ENCODE measurements around the gene OLFML2B.

Gene OLFML2B

GRCh38 chr1:162006081-162006480, 17.6 kb downstream of the OLFML2B start:
- no peak for DNase-seq (ENCODE audit: low spot score)

GRCh38 chr1:162004441-162004950, 19.2 kb downstream of the OLFML2B start:
- no peak for DNase-seq (ENCODE audit: low spot score)

- DNase-seq (ENCODE audit: low spot score), result peak; percentile 70
Observed at GRCh38 chr1:162003830-162004215, 19.8 kb downstream of the OLFML2B start.

GRCh38 chr1:162003061-162003829, 20.4 kb downstream of the OLFML2B start:
- DNase-seq (ENCODE audit: low spot score), result no peak

- no peak for DNase-seq (ENCODE audit: low spot score)
Observed at GRCh38 chr1:162000053-162000420, 23.6 kb downstream of the OLFML2B start.

GRCh38 chr1:161999301-162000052, 24.2 kb downstream of the OLFML2B start:
- DNase-seq (ENCODE audit: low spot score), result no peak

- DNase-seq (ENCODE audit: low spot score), result no peak
Observed at GRCh38 chr1:161998811-161999210, 24.9 kb downstream of the OLFML2B start.

- no peak for DNase-seq (ENCODE audit: low spot score)
Observed at GRCh38 chr1:161997152-161997551, 26.5 kb downstream of the OLFML2B start.

GRCh38 chr1:161994175-161994668, 29.4 kb downstream of the OLFML2B start:
- DNase-seq (ENCODE audit: low spot score), result peak; percentile 31

- DNase-seq (ENCODE audit: low spot score), result no peak
Observed at GRCh38 chr1:161993576-161993975, 30.1 kb downstream of the OLFML2B start.

- DNase-seq (ENCODE audit: low spot score), result no peak
Observed at GRCh38 chr1:161989786-161990185, 33.9 kb downstream of the OLFML2B start.

- DNase-seq (ENCODE audit: low spot score), result no peak
Observed at GRCh38 chr1:161989108-161989507, 34.6 kb downstream of the OLFML2B start.

GRCh38 chr1:161988413-161988812, 35.3 kb downstream of the OLFML2B start:
- DNase-seq (ENCODE audit: low spot score), result no peak

- DNase-seq (ENCODE audit: low spot score), result no peak
Observed at GRCh38 chr1:161987872-161988271, 35.8 kb downstream of the OLFML2B start.

GRCh38 chr1:161987303-161987702, 36.4 kb downstream of the OLFML2B start:
- DNase-seq (ENCODE audit: low spot score), result no peak

- no peak for DNase-seq (ENCODE audit: low spot score)
Observed at GRCh38 chr1:161986328-161986727, 37.3 kb downstream of the OLFML2B start.

- no peak for DNase-seq (ENCODE audit: low spot score)
Observed at GRCh38 chr1:161985301-161985822, 38.3 kb downstream of the OLFML2B start.

- no peak for DNase-seq (ENCODE audit: low spot score)
Observed at GRCh38 chr1:161983725-161984124, 39.9 kb downstream of the OLFML2B start.

GRCh38 chr1:161982917-161983316, 40.8 kb downstream of the OLFML2B start:
- no peak for DNase-seq (ENCODE audit: low spot score)

GRCh38 chr1:161982507-161982895, 41.2 kb downstream of the OLFML2B start:
- DNase-seq (ENCODE audit: low spot score), result no peak

GRCh38 chr1:161981735-161982506, 41.7 kb downstream of the OLFML2B start:
- DNase-seq (ENCODE audit: low spot score), result no peak

GRCh38 chr1:161981126-161981525, 42.5 kb downstream of the OLFML2B start:
- no peak for DNase-seq (ENCODE audit: low spot score)

Measured in COLO829 (cell line).